Measurements from ENCODE around the gene JAKMIP3. TPM values are rescaled to one million over a fixed set of nuclear protein-coding genes. Genes with fewer than 3 reads are reported as not detected.

Gene JAKMIP3
- total RNA-seq, 4 donors from 2014 or later = 0.04 to 0.19 (median 0.13) TPM; not detected in 1

GRCh38 chr10:132056663-132057062, 9.1 kb upstream of the JAKMIP3 start:
- H3K27me3 ChIP-seq = peaks cover 0 to 33% (median 0%) of the 10 kb centered on the region in 4 donors
- H3K4me1 ChIP-seq = no peaks in the 10 kb centered on the region
- TF ChIP-seq POLR2A (IDR thresholded peaks at IDR 0.05) = no peak
- H3K4me3 ChIP-seq = no peak overlapping the region
- no peak overlapping the region for H3K27ac ChIP-seq
- intact Hi-C loops (cut with DNase I) = no loop called here
- H3K9me3 ChIP-seq = peaks cover 0 to 20% (median 18%) of the 10 kb centered on the region in 3 donors
- DNase-seq = no peak
- H3K36me3 ChIP-seq = no peaks in the 10 kb centered on the region
- 60% methylated on average over 1 of the region's 9 CpGs; no CpG with 5 or more reads in 1 of the 2 donors for WGBS, 2 donors

- peaks cover 0 to 33% (median 0%) of the 10 kb centered on the region in 4 donors for H3K27me3 ChIP-seq
- no peak for TF ChIP-seq POLR2A (IDR thresholded peaks at IDR 0.05)
- no peak for TF ChIP-seq CTCF (IDR thresholded peaks at IDR 0.05)
- no peaks in the 10 kb centered on the region for H3K4me1 ChIP-seq
- peaks cover 0 to 14% (median 12%) of the 10 kb centered on the region in 3 donors for H3K9me3 ChIP-seq
- intact Hi-C loops (cut with DNase I) = no loop called here
- WGBS, 2 donors = 83 to 95% methylated on average over 7 to 16 of the region's 21 CpGs
- no peak overlapping the region for H3K4me3 ChIP-seq
- H3K36me3 ChIP-seq = no peaks in the 10 kb centered on the region
- no peak for DNase-seq
- no peak overlapping the region for H3K27ac ChIP-seq
Measured at GRCh38 chr10:132057191-132057681, 8.5 kb upstream of the JAKMIP3 start.

DNA sequence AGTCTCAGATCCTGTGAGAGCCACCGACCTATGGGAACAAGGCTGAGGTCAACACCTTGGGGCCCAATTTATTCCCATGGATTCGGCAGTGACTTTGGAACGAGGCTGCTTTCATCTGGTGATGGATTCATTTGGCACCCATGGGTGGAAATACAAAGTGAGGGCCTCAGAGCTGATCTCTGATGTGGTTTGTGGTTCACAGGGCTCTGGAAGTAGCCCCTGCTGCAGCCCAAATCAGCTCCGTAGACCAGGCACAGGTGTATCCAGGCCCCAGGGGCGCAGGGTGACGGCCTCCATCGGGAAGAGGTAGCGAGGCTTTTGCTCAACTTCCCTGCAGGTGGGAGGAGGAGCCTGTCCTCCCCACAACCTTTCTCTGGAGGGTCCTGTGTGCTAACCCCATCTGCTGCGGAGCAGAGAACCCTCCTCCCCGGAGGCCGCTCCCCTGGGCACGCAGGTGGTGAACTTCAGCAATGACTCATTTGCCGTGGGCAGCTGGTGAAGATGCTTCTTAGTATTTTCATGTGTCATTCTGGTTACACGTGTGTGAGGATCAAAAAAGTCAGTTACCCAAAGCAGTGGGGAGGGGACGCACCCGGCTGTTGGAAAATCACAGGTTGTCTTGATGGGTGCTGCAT, 7.5 kb upstream of the JAKMIP3 start:
- Histone ChIP-seq H3K9me3 (peaks cover 0 to 5% (median 2%) of the 10 kb centered on the region in 3 donors), H3K27me3 (peaks cover 0 to 33% (median 0%) of the 10 kb centered on the region in 4 donors), H3K27ac (no peak overlapping the region), H3K36me3 (no peaks in the 10 kb centered on the region), H3K4me3 (no peak overlapping the region), H3K4me1 (no peaks in the 10 kb centered on the region)
- intact Hi-C loops (cut with DNase I) = no loop called here
- DNase-seq = no peak
- WGBS, 2 donors = 52 to 54% methylated on average over 5 to 11 of the region's 16 CpGs
- TF ChIP-seq POLR2A (IDR thresholded peaks at IDR 0.05) (no peak), CTCF (IDR thresholded peaks at IDR 0.05) (no peak)

DNA sequence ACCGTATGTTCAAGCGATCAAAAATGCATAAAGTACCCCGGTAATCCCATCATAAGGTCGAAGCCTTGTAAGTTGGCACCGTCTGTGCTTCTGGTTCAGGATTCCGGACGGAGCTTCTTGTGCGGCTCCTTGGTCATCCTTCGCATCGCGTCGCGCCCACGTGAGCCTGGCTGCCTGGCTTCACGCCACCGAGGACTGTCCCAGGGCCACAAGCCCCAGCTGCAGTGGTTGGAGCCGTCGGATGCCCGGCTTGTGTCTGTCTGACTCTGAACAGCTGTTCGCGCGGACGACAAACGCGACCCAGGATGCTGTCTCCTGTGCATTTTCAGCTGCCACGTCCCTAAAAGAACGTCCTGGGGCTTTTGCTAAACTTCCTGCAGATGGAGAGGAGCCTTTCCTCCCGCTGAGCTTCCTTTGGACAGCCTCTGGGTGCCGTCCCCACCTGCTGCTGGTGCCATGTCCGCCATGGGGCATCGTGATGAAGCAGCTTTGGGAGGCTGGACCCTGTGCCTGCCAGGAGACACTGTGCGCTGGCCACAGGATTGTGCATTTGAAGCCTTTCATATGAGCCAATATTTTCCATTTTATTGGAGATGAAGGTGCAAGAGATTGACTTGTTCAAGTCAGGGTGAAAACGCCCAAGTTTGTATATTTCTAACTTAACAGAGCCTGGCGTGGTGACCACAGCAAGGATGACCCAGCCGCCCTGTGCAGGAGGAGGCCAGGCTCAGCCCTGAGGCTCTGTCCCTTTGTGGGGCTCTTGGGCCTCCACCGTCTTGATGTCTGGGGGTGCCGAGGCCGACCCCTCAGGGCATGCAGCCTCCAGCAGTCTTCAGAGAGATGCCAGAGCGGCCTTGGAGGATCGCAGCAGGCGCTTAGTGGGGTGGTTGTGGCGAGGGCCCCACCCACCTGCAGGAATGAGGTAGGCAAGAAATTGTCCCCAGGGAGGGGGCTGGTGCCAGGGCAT, 6.7 kb upstream of the JAKMIP3 start:
- TF ChIP-seq CTCF (IDR thresholded peaks at IDR 0.05) (no peak), POLR2A (IDR thresholded peaks at IDR 0.05) (no peak)
- no peak overlapping the region for H3K4me3 ChIP-seq
- no peak overlapping the region for H3K27ac ChIP-seq
- no peak for DNase-seq
- H3K4me1 ChIP-seq = no peaks in the 10 kb centered on the region
- no peaks in the 10 kb centered on the region for H3K9me3 ChIP-seq
- WGBS, 2 donors = 70 to 79% methylated on average over 8 to 34 of the region's 42 CpGs
- H3K27me3 ChIP-seq = peaks cover 0 to 33% (median 0%) of the 10 kb centered on the region in 4 donors
- intact Hi-C loops (cut with DNase I) = no loop called here
- H3K36me3 ChIP-seq = no peaks in the 10 kb centered on the region

GRCh38 chr10:132059760-132060508, 5.8 kb upstream of the JAKMIP3 start:
- DNase-seq = no peak
- Histone ChIP-seq H3K9me3 (no peaks in the 10 kb centered on the region), H3K27me3 (peaks cover 0 to 27% (median 0%) of the 10 kb centered on the region in 4 donors), H3K4me3 (no peak overlapping the region), H3K36me3 (no peaks in the 10 kb centered on the region), H3K27ac (no peak overlapping the region), H3K4me1 (peaks cover 0 to 2% (median 0%) of the 10 kb centered on the region in 3 donors)
- intact Hi-C loops (cut with DNase I) = no loop called here
- TF ChIP-seq CTCF (IDR thresholded peaks at IDR 0.05) (no peak), POLR2A (IDR thresholded peaks at IDR 0.05) (no peak)
- WGBS, 2 donors = 32 to 36% methylated on average over 10 of the region's 12 CpGs

Measured in esophagus squamous epithelium (tissue), 5 donors.